Neural progenitor cell (in vitro differentiated cells): ENCODE measurements around the gene POLE.

Experiments
- CTCF ChIP-seq: fragments of 200-600 bp; sonication (generic); IDR thresholded peaks from 2 replicates; pipeline ENCODE4 v1.5.1; 2017; ENCODE audit warnings: antibody characterized with exemption, mild to moderate bottlenecking
- EZH2 ChIP-seq: fragments of 200-600 bp; sonication (generic); IDR thresholded peaks from 2 replicates; pipeline ENCODE4 v1.6.1; 2017; ENCODE audit warnings: antibody characterized with exemption, mild to moderate bottlenecking, moderate library complexity

- TF ChIP-seq CTCF (peak; percentile 73), EZH2 (no peak)
Measured at GRCh38 chr12:132638541-132639408, 48.4 kb downstream of the POLE start.
